Measurements from ENCODE around the gene GXYLT2.
A peak's percentile ranks its signal among the peaks of the same experiment; 100 is the strongest.

GXYLT2 gene

DNA sequence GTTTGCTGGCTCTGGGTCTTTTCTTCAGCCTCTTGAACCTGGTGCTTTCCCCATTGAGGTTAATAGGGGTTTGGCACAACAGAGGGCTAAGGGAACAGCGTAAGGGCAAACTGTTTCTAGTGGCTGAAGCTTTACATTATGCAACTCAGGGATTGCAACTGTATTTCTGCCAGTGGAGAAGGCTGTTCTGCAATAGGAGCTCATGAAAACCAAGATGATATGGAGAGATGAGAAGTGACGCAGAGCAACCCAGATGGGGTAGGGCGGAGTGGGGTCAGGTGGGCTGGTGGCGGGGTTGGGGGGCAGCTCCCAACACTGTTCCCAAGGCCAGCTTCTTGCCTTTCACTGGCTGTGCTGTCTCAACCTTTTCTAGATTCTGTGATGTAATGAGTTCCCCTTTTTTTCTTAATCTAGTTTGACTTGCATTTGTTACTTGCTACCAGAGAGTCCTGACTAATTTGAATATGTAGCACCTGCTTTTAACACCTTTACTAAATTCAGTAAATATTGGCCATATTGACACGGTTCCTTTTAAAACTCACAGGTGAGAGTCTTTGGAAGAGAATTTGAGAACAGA lies 7.2 kb downstream of the GXYLT2 start:
- Histone ChIP-seq H3K4me1 (ENCODE audit: control insufficient read depth, insufficient read depth, low read length, unreplicated experiment) (peaks cover 33% of the 10 kb centered on the region), H2AFZ (ENCODE audit: low read length, unreplicated experiment) (no peak overlapping the region), H3K4me3 (ENCODE audit: low read depth, low read length) (no peak overlapping the region), H3K27me3 (ENCODE audit: insufficient read depth, low read length) (no peaks in the 10 kb centered on the region), H3K79me2 (ENCODE audit: control insufficient read depth, insufficient read depth, low read length, unreplicated experiment) (peaks cover 10% of the 10 kb centered on the region), H3K27ac (ENCODE audit: low read depth, low read length) (no peak overlapping the region), H3K36me3 (ENCODE audit: insufficient read depth, low read length) (no peaks in the 10 kb centered on the region)

DNA sequence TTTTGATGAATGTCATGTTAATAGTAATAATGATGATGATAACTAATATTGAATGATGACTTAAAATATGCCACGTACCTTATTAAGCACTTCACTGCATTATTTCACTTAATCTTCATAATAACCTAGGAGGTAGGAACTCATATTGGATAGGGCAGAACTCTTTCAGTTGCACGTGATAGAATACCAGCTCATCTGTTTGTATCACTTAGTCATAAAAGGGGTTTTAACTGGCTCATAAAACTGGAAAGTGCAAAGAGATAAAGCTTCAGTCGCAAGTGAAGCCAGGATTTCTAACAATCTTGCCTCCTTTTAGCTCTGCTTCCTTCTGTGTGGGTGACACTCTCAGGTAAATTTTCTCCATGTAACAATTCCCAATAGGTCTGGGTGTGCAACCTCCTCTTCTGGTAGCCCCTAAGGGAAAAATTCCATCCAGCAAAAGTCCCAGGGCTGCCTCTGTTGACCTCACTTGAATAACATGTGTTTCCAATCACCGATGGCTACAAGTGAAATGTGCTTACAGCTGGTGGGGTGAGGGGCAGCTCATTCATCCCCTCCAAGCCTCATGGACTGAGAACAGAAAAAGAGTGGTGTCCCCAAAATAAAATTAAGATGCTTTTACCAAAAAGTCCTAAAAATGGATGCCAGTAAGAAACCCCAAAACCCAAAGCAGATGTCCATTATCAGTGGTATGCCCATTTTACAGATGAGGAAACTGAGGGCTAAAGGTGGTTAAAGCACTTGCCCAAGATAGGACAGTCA lies 9.3 kb downstream of the GXYLT2 start:
- Histone ChIP-seq H3K4me1 (ENCODE audit: control insufficient read depth, insufficient read depth, low read length, unreplicated experiment) (peaks cover 13% of the 10 kb centered on the region), H3K4me3 (ENCODE audit: low read depth, low read length) (no peak overlapping the region), H3K27me3 (ENCODE audit: insufficient read depth, low read length) (no peaks in the 10 kb centered on the region), H3K79me2 (ENCODE audit: control insufficient read depth, insufficient read depth, low read length, unreplicated experiment) (peaks cover 6% of the 10 kb centered on the region), H2AFZ (ENCODE audit: low read length, unreplicated experiment) (no peak overlapping the region), H3K27ac (ENCODE audit: low read depth, low read length) (no peak overlapping the region), H3K36me3 (ENCODE audit: insufficient read depth, low read length) (no peaks in the 10 kb centered on the region)

DNA sequence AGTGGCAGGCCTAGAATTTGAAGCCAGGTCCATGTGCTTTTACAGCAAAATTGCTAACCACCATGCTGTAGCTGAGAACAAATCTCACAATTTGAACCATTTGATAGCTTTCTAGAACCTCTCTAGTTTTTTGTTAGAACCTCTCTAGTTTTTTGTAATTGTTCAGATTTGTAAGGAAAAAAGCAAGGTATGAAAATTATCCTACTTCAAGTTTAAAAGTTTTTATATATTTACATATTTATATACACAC lies 9.8 kb downstream of the GXYLT2 start:
- H3K4me3 ChIP-seq (ENCODE audit: low read depth, low read length): no peak overlapping the region
- no peak overlapping the region for H3K27ac ChIP-seq (ENCODE audit: low read depth, low read length)
- H3K79me2 ChIP-seq (ENCODE audit: control insufficient read depth, insufficient read depth, low read length, unreplicated experiment): peaks cover 6% of the 10 kb centered on the region
- H3K4me1 ChIP-seq (ENCODE audit: control insufficient read depth, insufficient read depth, low read length, unreplicated experiment): peaks cover 8% of the 10 kb centered on the region
- no peak overlapping the region for H2AFZ ChIP-seq (ENCODE audit: low read length, unreplicated experiment)
- H3K27me3 ChIP-seq (ENCODE audit: insufficient read depth, low read length): no peaks in the 10 kb centered on the region
- no peaks in the 10 kb centered on the region for H3K36me3 ChIP-seq (ENCODE audit: insufficient read depth, low read length)

DNA sequence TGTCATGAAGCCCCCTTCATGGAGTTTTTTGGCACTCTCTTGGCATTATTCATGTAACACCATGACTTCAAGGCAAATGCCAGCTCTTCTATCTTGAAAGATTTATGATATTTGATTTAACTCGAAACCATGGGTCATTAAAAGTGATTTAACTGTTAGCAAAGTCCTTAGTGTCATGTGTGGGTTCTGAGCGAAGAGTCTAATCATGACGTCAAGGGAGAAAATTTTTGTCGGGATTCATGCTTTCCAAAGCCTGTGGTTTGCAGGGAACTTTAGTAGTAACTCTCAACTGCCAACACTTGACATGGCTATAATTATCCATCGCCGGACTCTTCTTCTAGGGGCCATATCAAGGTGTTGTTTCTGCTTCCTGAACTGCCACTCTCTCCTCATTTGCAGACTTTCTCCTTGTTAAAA lies 11.5 kb downstream of the GXYLT2 start:
- Histone ChIP-seq H3K36me3 (ENCODE audit: insufficient read depth, low read length) (no peaks in the 10 kb centered on the region), H2AFZ (ENCODE audit: low read length, unreplicated experiment) (no peak overlapping the region), H3K4me3 (ENCODE audit: low read depth, low read length) (no peak overlapping the region), H3K79me2 (ENCODE audit: control insufficient read depth, insufficient read depth, low read length, unreplicated experiment) (peaks cover 4% of the 10 kb centered on the region), H3K27me3 (ENCODE audit: insufficient read depth, low read length) (no peaks in the 10 kb centered on the region), H3K4me1 (ENCODE audit: control insufficient read depth, insufficient read depth, low read length, unreplicated experiment) (peaks cover 7% of the 10 kb centered on the region), H3K27ac (ENCODE audit: low read depth, low read length) (no peak overlapping the region)

DNA sequence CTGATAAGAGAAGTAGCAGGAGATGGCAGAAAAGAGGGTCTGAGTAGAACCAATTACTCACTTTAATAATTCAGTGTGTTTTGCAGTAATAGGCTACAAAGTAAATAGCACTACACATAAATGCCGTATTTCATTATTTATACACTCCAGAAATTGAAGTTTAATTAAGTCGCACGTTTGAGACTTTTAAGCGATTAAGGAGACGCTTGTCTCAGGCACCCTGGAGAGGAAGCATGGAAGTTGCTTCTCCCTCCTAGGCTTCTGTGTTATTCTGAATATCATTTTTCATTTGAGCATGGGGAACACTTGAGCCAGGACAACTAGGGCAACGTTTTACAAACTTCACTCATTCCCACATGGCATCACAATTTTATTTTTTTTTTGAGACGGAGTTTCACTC lies 12.2 kb downstream of the GXYLT2 start:
- Histone ChIP-seq H3K27ac (ENCODE audit: low read depth, low read length) (no peak overlapping the region), H3K36me3 (ENCODE audit: insufficient read depth, low read length) (no peaks in the 10 kb centered on the region), H3K4me3 (ENCODE audit: low read depth, low read length) (no peak overlapping the region), H3K79me2 (ENCODE audit: control insufficient read depth, insufficient read depth, low read length, unreplicated experiment) (no peaks in the 10 kb centered on the region), H3K27me3 (ENCODE audit: insufficient read depth, low read length) (no peaks in the 10 kb centered on the region), H2AFZ (ENCODE audit: low read length, unreplicated experiment) (no peak overlapping the region), H3K4me1 (ENCODE audit: control insufficient read depth, insufficient read depth, low read length, unreplicated experiment) (peaks cover 7% of the 10 kb centered on the region)

DNA sequence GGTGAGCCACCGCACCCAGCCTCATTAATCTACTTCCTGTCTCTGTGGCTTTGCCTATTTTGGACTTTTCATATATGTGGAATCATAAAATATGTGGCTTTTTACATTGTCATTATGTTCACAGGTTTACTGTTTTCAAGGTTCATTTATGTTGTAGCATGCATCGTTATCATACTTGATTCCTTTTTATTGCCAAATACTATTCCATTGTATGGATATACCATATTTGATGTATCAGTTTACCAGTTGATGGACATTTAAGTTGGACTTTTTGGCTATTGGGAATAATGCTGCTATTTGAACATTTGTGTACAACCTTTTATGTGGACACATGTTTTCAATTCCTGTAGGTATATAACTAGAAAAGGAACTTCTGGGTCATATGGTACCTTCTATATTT lies 14.0 kb downstream of the GXYLT2 start:
- Histone ChIP-seq H3K4me3 (ENCODE audit: low read depth, low read length) (no peak overlapping the region), H2AFZ (ENCODE audit: low read length, unreplicated experiment) (no peak overlapping the region), H3K79me2 (ENCODE audit: control insufficient read depth, insufficient read depth, low read length, unreplicated experiment) (no peaks in the 10 kb centered on the region), H3K36me3 (ENCODE audit: insufficient read depth, low read length) (no peaks in the 10 kb centered on the region), H3K27ac (ENCODE audit: low read depth, low read length) (no peak overlapping the region), H3K27me3 (ENCODE audit: insufficient read depth, low read length) (no peaks in the 10 kb centered on the region), H3K4me1 (ENCODE audit: control insufficient read depth, insufficient read depth, low read length, unreplicated experiment) (peaks cover 21% of the 10 kb centered on the region)

DNA sequence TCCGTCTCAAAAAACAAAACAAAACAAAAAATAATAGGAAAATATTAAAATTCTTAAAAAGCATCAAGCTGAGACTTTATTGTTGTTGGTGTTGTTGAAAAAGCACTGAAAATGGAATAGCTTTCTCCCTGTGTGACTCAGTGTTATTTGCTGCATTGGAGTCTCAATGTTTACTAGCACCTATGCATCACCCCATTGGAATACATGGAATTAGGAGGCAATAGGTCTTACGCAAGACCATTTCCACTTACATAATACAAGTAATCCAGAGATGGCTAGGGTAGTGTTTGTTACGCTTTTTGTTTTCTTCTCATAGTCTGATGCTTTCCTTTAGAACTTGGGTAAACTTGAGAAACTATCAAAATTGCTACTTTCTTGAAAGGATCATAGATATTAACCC lies 15.2 kb downstream of the GXYLT2 start:
- Histone ChIP-seq H3K79me2 (ENCODE audit: control insufficient read depth, insufficient read depth, low read length, unreplicated experiment) (no peaks in the 10 kb centered on the region), H3K27ac (ENCODE audit: low read depth, low read length) (no peak overlapping the region), H3K4me3 (ENCODE audit: low read depth, low read length) (no peak overlapping the region)

DNA sequence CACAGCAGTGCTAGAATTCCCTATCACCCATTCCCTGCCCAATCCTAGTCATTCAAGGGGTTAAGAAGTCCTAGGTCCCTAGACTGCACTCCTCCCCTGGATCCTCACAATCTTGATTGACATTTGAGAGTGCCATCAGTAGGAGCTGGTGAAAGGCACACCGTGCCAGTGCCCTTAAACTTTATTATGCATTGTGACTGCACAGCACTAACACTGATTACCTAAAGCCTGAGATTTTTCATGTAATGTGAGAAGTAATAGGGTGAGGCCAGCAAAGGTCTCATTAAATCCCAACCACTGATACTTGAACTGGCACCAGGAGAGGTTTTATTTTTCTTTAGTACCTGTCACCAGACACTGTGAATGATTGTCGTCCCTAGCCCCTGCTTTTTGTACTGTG lies 16.3 kb downstream of the GXYLT2 start:
- no peaks in the 10 kb centered on the region for H3K36me3 ChIP-seq (ENCODE audit: insufficient read depth, low read length)
- H3K27ac ChIP-seq (ENCODE audit: low read depth, low read length): no peak overlapping the region
- H2AFZ ChIP-seq (ENCODE audit: low read length, unreplicated experiment): no peak overlapping the region
- no peak overlapping the region for H3K4me3 ChIP-seq (ENCODE audit: low read depth, low read length)
- no peaks in the 10 kb centered on the region for H3K79me2 ChIP-seq (ENCODE audit: control insufficient read depth, insufficient read depth, low read length, unreplicated experiment)
- H3K4me1 ChIP-seq (ENCODE audit: control insufficient read depth, insufficient read depth, low read length, unreplicated experiment): peaks cover 37% of the 10 kb centered on the region
- no peaks in the 10 kb centered on the region for H3K27me3 ChIP-seq (ENCODE audit: insufficient read depth, low read length)

More for the DNA sequence above, 15.2 kb downstream of the GXYLT2 start:
- Histone ChIP-seq H3K27me3 (ENCODE audit: insufficient read depth, low read length) (no peaks in the 10 kb centered on the region), H2AFZ (ENCODE audit: low read length, unreplicated experiment) (no peak overlapping the region), H3K36me3 (ENCODE audit: insufficient read depth, low read length) (no peaks in the 10 kb centered on the region), H3K4me1 (ENCODE audit: control insufficient read depth, insufficient read depth, low read length, unreplicated experiment) (peaks cover 33% of the 10 kb centered on the region)

DNA sequence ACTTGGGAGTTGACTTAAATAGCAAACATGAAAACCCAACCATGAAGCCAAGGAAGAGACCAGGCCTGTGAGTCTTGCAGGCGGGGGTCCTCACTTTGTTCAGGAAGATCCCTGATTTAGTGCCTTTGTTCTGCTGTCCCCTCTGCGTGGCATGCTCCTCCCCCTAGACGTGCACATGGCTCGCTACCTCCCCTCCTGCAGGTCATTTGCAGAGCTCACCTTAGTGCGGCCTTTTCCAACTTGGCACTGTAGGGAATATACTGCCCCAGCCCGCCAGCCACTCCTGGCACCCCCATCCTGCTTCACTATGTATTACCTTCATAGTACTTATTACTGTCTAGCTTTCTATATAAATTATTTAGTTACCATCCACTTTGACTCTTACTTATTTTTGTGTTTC lies 18.3 kb downstream of the GXYLT2 start:
- Histone ChIP-seq H3K27ac (ENCODE audit: low read depth, low read length) (no peak overlapping the region), H3K4me1 (ENCODE audit: control insufficient read depth, insufficient read depth, low read length, unreplicated experiment) (peaks cover 37% of the 10 kb centered on the region), H3K27me3 (ENCODE audit: insufficient read depth, low read length) (no peaks in the 10 kb centered on the region), H2AFZ (ENCODE audit: low read length, unreplicated experiment) (no peak overlapping the region), H3K4me3 (ENCODE audit: low read depth, low read length) (no peak overlapping the region), H3K79me2 (ENCODE audit: control insufficient read depth, insufficient read depth, low read length, unreplicated experiment) (no peaks in the 10 kb centered on the region), H3K36me3 (ENCODE audit: insufficient read depth, low read length) (no peaks in the 10 kb centered on the region)

DNA sequence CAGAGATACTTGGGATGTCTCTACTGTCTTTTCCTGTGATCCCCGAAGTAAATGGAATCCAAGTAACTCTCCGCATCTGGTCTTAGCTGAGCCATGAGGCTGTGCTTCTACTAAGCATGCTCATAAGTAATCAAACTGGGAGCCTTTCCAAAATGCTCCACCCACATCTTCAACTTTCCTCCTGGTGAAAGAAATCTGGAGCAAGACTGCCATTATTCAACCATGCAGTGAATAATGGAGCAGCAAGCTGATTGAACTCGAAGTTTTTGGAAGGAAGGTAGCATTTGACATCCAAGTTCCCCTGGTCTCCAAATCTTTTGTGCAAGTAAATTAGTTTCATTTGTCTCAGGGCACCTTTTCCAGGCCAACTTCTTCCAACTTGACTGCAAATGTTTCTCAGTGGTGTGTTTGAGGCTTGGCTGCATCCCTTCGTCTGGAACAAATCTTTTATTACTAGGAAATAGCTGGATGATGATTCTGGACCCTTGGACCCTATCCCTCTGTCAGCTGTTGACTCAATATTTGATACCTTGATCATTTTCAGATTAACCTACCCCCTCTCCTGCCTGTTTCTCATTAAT lies 19.4 kb downstream of the GXYLT2 start:
- H3K27ac ChIP-seq (ENCODE audit: low read depth, low read length): no peak overlapping the region
- no peaks in the 10 kb centered on the region for H3K36me3 ChIP-seq (ENCODE audit: insufficient read depth, low read length)
- H3K27me3 ChIP-seq (ENCODE audit: insufficient read depth, low read length): no peaks in the 10 kb centered on the region
- H2AFZ ChIP-seq (ENCODE audit: low read length, unreplicated experiment): no peak overlapping the region
- no peaks in the 10 kb centered on the region for H3K79me2 ChIP-seq (ENCODE audit: control insufficient read depth, insufficient read depth, low read length, unreplicated experiment)
- peaks cover 37% of the 10 kb centered on the region for H3K4me1 ChIP-seq (ENCODE audit: control insufficient read depth, insufficient read depth, low read length, unreplicated experiment)
- H3K4me3 ChIP-seq (ENCODE audit: low read depth, low read length): peak overlapping the region; percentile 13; the same call in 1 of the 2 replicates

Measured in ACC112 (cell line).